Measurements from ENCODE around the gene CILP2. TPM values are rescaled to one million over a fixed set of nuclear protein-coding genes. Genes with fewer than 3 reads are reported as not detected.
A peak's percentile ranks its signal among the peaks of the same experiment; 100 is the strongest.

Gene CILP2
- polyA plus RNA-seq, 1 of the 3 experiments (the other 2 are of a cell fraction): 1.9 TPM

DNA sequence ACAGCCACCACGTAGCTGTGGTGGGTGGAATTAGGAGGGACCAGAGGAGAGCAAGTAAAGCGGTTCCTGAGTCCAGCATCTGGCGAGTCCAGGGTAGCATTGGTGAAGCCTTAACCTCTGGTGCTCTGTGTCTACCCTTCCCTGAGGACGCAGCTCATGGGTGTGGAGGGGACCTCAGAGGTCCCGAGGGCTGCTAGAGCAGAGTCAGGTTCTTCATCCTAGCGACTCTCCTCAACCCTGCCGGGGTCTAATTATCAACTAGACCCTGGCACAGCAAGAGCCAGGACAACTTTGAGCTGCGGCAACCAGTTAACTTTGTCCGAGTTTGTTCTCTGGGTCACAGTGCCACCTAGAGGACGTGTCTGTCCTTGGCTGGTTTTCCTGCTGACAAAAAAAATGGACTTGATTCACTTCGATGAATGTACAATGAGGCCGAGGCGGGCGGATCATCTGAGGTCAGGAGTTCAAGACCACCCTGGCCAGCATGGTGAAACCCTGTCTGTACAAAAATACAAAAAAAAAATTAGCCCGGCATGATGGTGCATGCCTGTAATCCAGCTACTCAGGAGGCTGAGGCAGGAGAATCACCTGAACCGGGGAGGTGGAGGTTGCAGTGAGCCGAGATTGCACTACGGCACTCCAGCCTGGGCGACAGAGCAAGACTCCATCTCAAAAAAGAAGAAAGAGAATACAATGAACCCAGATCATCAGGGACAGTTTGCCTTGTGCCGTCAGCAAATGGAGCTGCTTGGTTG, 47.7 kb upstream of the CILP2 start:
- H3K27ac ChIP-seq (ENCODE audit: low read depth in 2 of 2, low read length in 1 of 2): peak overlapping the region; percentile 86 to 89
- H3F3A ChIP-seq (replicated peaks; ENCODE audit: insufficient read depth): peaks cover 21% of the 10 kb centered on the region
- H3K4me2 ChIP-seq: peak overlapping the region; percentile 58
- H2AFZ ChIP-seq (ENCODE audit: low read depth): no peak overlapping the region
- DNase-seq: peak; percentile 83
- 36% methylated on average over 17 of the region's 20 CpGs for WGBS (ENCODE audit: low lambda C conversion rate)
- H3K79me2 ChIP-seq (ENCODE audit: insufficient read depth): peaks cover 42% of the 10 kb centered on the region
- H3K9me2 ChIP-seq: no peaks in the 10 kb centered on the region
- no peak overlapping the region for H3K4me3 ChIP-seq (ENCODE audit: low read depth in 2 of 2, low read length in 1 of 2)
- TF ChIP-seq EP300 (IDR thresholded peaks at IDR 0.05; ENCODE audit: borderline replicate concordance in 1 of 2, low read depth in 1 of 2, low read length in 1 of 2) (no peak), FOXM1 (IDR thresholded peaks at IDR 0.05; ENCODE audit: low read depth) (no peak), MXI1 (IDR thresholded peaks at IDR 0.05; ENCODE audit: low read depth, low read length) (no peak), RCOR1 (IDR thresholded peaks at IDR 0.05; ENCODE audit: low read length) (0 out of 2 replicates have a peak, but pooled peaks have one; percentile 18), CTCF (IDR thresholded peaks at IDR 0.05) (peak; percentile 86), SMC3 (IDR thresholded peaks at IDR 0.05; ENCODE audit: low read depth, low read length) (peak; percentile 72), TCF12 (IDR thresholded peaks at IDR 0.05) (no peak), RAD21 (IDR thresholded peaks at IDR 0.05; ENCODE audit: low read length) (peak; percentile 90), MAX (IDR thresholded peaks at IDR 0.05; ENCODE audit: low read depth) (no peak), CHD2 (IDR thresholded peaks at IDR 0.05; ENCODE audit: low read length, partially characterized antibody) (peak; percentile 48), REST (IDR thresholded peaks at IDR 0.05; ENCODE audit: low read depth, low read length) (no peak), FOXJ3 (CRISPR knock-in tag; IDR thresholded peaks at IDR 0.05) (no peak)
- TF ChIP-seq, protein P1, sequence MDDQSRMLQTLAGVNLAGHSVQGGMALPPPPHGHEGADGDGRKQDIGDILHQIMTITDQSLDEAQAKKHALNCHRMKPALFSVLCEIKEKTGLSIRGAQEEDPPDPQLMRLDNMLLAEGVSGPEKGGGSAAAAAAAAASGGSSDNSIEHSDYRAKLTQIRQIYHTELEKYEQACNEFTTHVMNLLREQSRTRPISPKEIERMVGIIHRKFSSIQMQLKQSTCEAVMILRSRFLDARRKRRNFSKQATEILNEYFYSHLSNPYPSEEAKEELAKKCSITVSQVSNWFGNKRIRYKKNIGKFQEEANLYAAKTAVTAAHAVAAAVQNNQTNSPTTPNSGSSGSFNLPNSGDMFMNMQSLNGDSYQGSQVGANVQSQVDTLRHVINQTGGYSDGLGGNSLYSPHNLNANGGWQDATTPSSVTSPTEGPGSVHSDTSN (IDR thresholded peaks at IDR 0.05): no peak
- TF ChIP-seq, protein P2, sequence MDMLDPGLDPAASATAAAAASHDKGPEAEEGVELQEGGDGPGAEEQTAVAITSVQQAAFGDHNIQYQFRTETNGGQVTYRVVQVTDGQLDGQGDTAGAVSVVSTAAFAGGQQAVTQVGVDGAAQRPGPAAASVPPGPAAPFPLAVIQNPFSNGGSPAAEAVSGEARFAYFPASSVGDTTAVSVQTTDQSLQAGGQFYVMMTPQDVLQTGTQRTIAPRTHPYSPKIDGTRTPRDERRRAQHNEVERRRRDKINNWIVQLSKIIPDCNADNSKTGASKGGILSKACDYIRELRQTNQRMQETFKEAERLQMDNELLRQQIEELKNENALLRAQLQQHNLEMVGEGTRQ (IDR thresholded peaks at IDR 0.05; ENCODE audit: borderline replicate concordance, low read depth, low read length): no peak
- H3K4me1 ChIP-seq (ENCODE audit: control insufficient read depth in 1 of 2, insufficient read depth in 2 of 2, low read depth in 1 of 2, low read length in 1 of 2): peaks cover 24 to 44% of the 10 kb centered on the region in 2 experiments
- H3K9me3 ChIP-seq: no peaks in the 10 kb centered on the region
- H3K27me3 ChIP-seq (ENCODE audit: insufficient read depth): no peaks in the 10 kb centered on the region
- H3K9ac ChIP-seq: 0 out of 2 replicates have a peak overlapping the region, but pooled peaks have one; percentile 33
- POLR2A ChIA-PET: interaction anchor here (0.7 to 1.4 kb wide), 5 partner anchors 26 to 123 kb away, joined by 3 to 4 read pairs (median 3); partner anchors contain the start of genes GATAD2A and NDUFA13
- CTCF ChIA-PET: interaction anchor here (0.6 to 9.7 kb wide), 53 partner anchors 9 to 345 kb away, joined by 3 to 172 read pairs (median 6); partner anchors contain the start of genes GATAD2A, GMIP, MAU2 and NDUFA13
- no peaks in the 10 kb centered on the region for H4K20me1 ChIP-seq (ENCODE audit: insufficient read depth)
- H3K36me3 ChIP-seq (replicated peaks in 1 of 2; ENCODE audit: control insufficient read depth in 1 of 2, insufficient read depth in 2 of 2, low read length in 1 of 2): peaks cover 4 to 21% of the 10 kb centered on the region in 2 experiments
